ENCODE data around the gene ABLIM2. TPM values are rescaled to one million over a fixed set of nuclear protein-coding genes. Genes with fewer than 3 reads are reported as not detected.

Gene ABLIM2
- total and polyA plus RNA-seq, 2 of the 8 experiments (the other 6 are each of a cell fraction or from before 2014, with no cell fraction given) = 2.8 to 3.0 TPM

DNA sequence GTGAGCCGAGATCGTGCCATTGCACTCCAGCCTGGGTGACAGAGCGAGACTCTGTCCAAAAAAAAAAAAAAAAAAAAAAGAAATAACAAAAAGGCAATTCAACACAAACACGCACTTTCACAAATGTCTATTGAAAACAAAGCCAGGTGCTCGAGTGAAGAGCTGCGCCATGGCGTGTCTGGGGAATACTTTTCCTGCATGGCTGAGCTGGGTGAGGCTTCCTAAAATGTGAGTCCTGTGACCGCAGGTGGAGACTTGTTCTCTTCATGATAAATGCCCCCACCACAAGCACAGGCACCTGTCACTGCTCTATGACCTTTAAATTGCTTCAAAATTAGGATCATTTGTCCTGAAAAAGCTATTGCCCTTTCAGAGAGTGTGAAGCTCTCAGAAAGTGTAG lies 4.0 kb upstream of the ABLIM2 start:
- H2BK20ac ChIP-seq (ENCODE audit: low read length) = no peak overlapping the region
- peaks cover 23% of the 10 kb centered on the region; the same call in 1 of the 2 replicates for H3K23me2 ChIP-seq (ENCODE audit: low read depth, low read length)
- no peak overlapping the region for H4K91ac ChIP-seq (replicated peaks; ENCODE audit: insufficient read length, low read length)
- no peak overlapping the region for H2BK15ac ChIP-seq (ENCODE audit: low read length)
- H3K18ac ChIP-seq (ENCODE audit: extremely low read depth, low read length) = no peak overlapping the region
- no peaks in the 10 kb centered on the region for H3K79me1 ChIP-seq (ENCODE audit: low read depth, low read length)
- no peak overlapping the region for H3K23ac ChIP-seq (ENCODE audit: insufficient read length)
- no peak overlapping the region for H2BK5ac ChIP-seq (ENCODE audit: low read depth, low read length)
- DNase-seq (ENCODE audit: low read depth in 1 of 2, low spot score in 2 of 2) (no peak), FAIRE-seq (no peak)
- H3K4me3 ChIP-seq (ENCODE audit: extremely low read depth in 1 of 4, insufficient read depth in 2 of 4, low read depth in 3 of 4, low read length in 4 of 4) = no peak overlapping the region
- POLR2A ChIA-PET (ENCODE audit: partially characterized antibody) = no interaction called here
- no peak overlapping the region for H2AFZ ChIP-seq (ENCODE audit: low read length)
- no peak overlapping the region for H3K4me2 ChIP-seq (ENCODE audit: insufficient read depth in 1 of 2, low read depth in 2 of 2, low read length in 2 of 2)
- no peak overlapping the region for H2AK5ac ChIP-seq (ENCODE audit: low read depth, low read length)
- H4K8ac ChIP-seq (ENCODE audit: extremely low read depth, insufficient read depth, low read length) = no peak overlapping the region
- peaks cover 6 to 28% (median 18%) of the 10 kb centered on the region in 4 experiments for H3K27me3 ChIP-seq (replicated peaks in 1 of 4; ENCODE audit: control insufficient read depth in 3 of 4, extremely low read depth in 1 of 4, insufficient read depth in 3 of 4, low read length in 3 of 4)
- no peak overlapping the region for H4K5ac ChIP-seq (ENCODE audit: insufficient read length, low read depth, low read length)
- TF ChIP-seq SIN3A (conservative IDR thresholded peaks at IDR 0.05 in 1 of 2, IDR thresholded peaks at IDR 0.05 in 1 of 2; ENCODE audit: low read depth in 1 of 2, low read length in 2 of 2) (no peak), SAP30 (IDR thresholded peaks at IDR 0.05; ENCODE audit: insufficient read depth, insufficient replicate concordance, low read length) (no peak), RFX5 (IDR thresholded peaks at IDR 0.05; ENCODE audit: borderline replicate concordance, low read depth, low read length) (no peak), BRCA1 (IDR thresholded peaks at IDR 0.05; ENCODE audit: low read depth, low read length) (no peak), CHD2 (IDR thresholded peaks at IDR 0.05; ENCODE audit: low read length) (no peak), SUZ12 (IDR thresholded peaks at IDR 0.05; ENCODE audit: low read length) (no peak)
- TF ChIP-seq, protein P1, sequence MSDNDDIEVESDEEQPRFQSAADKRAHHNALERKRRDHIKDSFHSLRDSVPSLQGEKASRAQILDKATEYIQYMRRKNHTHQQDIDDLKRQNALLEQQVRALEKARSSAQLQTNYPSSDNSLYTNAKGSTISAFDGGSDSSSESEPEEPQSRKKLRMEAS (IDR thresholded peaks at IDR 0.05) = no peak
- no peak overlapping the region for H3K14ac ChIP-seq (ENCODE audit: insufficient read length)
- no peak overlapping the region for H3K4ac ChIP-seq (replicated peaks; ENCODE audit: insufficient read length, low read depth, low read length)
- no peak overlapping the region for H3K27ac ChIP-seq (ENCODE audit: low read depth, low read length)
- peaks cover 1 to 5% of the 10 kb centered on the region in 2 experiments for H4K20me1 ChIP-seq (replicated peaks in 1 of 2; ENCODE audit: control insufficient read depth in 1 of 2, insufficient read depth in 2 of 2, low read length in 2 of 2)
- H3K9me3 ChIP-seq (ENCODE audit: insufficient read depth in 2 of 2, low read depth in 1 of 2, low read length in 1 of 2) = no peaks in the 10 kb centered on the region
- H3K56ac ChIP-seq (replicated peaks; ENCODE audit: insufficient read length, low read depth, low read length) = no peak overlapping the region
- CTCF ChIA-PET (ENCODE audit: partially characterized antibody) = interaction anchor here (0.6 to 1.8 kb wide), 5 partner anchors 13 to 363 kb away, joined by 3 read pairs; no protein-coding TSS in a partner anchor
- WGBS, 2 experiments (ENCODE audit: extremely low coverage in 1 of 2, insufficient coverage in 1 of 2, insufficient read length in 1 of 2, insufficient replicate concordance in 2 of 2, low coverage in 1 of 2, low lambda C conversion rate in 2 of 2, missing lambda C conversion rate in 1 of 2) = 89% methylated on average over 7 of the region's 8 CpGs; no CpG with 5 or more reads in 1 of the 2 experiments
- H2BK12ac ChIP-seq (ENCODE audit: low read depth, low read length) = no peak overlapping the region
- no peaks in the 10 kb centered on the region for H3K36me3 ChIP-seq (ENCODE audit: control insufficient read depth in 2 of 4, insufficient read depth in 4 of 4, low read length in 3 of 4)
- no peaks in the 10 kb centered on the region for H3K79me2 ChIP-seq (ENCODE audit: control insufficient read depth in 1 of 2, insufficient read depth in 2 of 2, low read length in 2 of 2)
- no peak overlapping the region for H3K9ac ChIP-seq (replicated peaks in 1 of 4; ENCODE audit: extremely low read depth in 1 of 4, low read depth in 3 of 4, low read length in 3 of 4)
- H3K4me1 ChIP-seq (replicated peaks in 1 of 4; ENCODE audit: control insufficient read depth in 3 of 4, insufficient read depth in 4 of 4, low read length in 3 of 4) = peaks cover 0 to 5% (median 2%) of the 10 kb centered on the region in 4 experiments; a peak in 4 of 7 replicates
- H2BK120ac ChIP-seq (replicated peaks; ENCODE audit: low read depth, low read length) = no peak overlapping the region

Measured in H1 (cell line).